Type B pancreatic cell (in vitro differentiated cells): ENCODE data around the gene ANKRD13B. TPM values are rescaled to one million over a fixed set of nuclear protein-coding genes. Genes with fewer than 3 reads are reported as not detected.

ENCODE experiments used
- DNase-seq: peaks from one replicate; pipeline ENCODE4 v3.0.0; 2021; ENCODE audit warnings: mixed read lengths; ENCODE audit not compliant: unreplicated experiment; ENCODE audit errors: extremely low spot score
- H3K27ac Mint-ChIP-seq: 2 replicates; pipeline ENCODE4 v1.8.0; 2021; ENCODE audit warnings: mild to moderate bottlenecking, mixed read lengths
- H3K27me3 Mint-ChIP-seq: 2 replicates; pipeline ENCODE4 v1.8.0; 2021; ENCODE audit warnings: mixed read lengths
- H3K36me3 Mint-ChIP-seq: 2 replicates; pipeline ENCODE4 v1.8.0; 2021; ENCODE audit warnings: mixed read lengths
- H3K4me1 Mint-ChIP-seq: one replicate; pipeline ENCODE4 v1.8.0; 2021; ENCODE audit warnings: mixed read lengths; ENCODE audit not compliant: unreplicated experiment
- H3K4me3 Mint-ChIP-seq: 2 replicates; pipeline ENCODE4 v1.8.0; 2021; ENCODE audit warnings: mild to moderate bottlenecking, mixed read lengths
- H3K9me3 Mint-ChIP-seq: 2 replicates; pipeline ENCODE4 v1.8.0; 2021; ENCODE audit warnings: mixed read lengths
- total RNA-seq: library from RNA; stranded (reverse); gene quantifications from 2 replicates; pipeline ENCODE4 v1.2.1, GENCODE V29; 2021; ENCODE audit warnings: low replicate concordance
- TF ChIP-seq, protein P1 (sequence below): fragments of 200-600 bp; sonication (generic); conservative IDR thresholded peaks from 2 replicates; pipeline ENCODE4 v1.5.0; 2021; ENCODE audit warnings: antibody characterized with exemption, mild to moderate bottlenecking

The ANKRD13B gene
- total RNA-seq, 1 donor from 2014 or later: 50.5 TPM

DNA sequence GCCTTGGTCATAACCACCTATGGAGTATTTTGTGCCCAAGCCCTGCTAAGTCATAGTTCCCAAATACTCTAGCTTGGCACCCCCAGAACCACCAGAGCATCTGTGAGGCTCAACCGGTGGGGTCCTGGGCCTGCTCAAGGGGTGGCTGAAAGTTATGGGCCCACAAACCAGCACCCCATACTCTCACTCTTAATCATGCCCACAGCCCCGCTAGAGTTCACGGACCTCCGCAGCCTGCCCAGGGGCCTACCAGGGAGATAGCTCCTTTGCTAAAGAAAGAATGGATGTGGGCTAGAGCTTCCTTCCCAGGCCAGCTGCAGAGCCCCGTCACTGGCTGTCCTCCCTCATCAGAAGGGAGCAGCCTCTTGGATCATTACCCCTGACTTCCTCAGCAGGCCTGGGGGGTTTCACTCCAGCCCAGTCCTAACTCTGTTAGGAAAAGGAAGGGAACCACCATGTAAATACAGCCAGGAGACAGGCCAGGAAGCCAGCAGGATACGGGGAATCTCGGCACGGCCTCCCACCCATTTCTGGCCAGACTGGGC is 4.8 kb upstream of the ANKRD13B start:
- H3K9me3 Mint-ChIP-seq: no peaks in the 10 kb centered on the region

DNA sequence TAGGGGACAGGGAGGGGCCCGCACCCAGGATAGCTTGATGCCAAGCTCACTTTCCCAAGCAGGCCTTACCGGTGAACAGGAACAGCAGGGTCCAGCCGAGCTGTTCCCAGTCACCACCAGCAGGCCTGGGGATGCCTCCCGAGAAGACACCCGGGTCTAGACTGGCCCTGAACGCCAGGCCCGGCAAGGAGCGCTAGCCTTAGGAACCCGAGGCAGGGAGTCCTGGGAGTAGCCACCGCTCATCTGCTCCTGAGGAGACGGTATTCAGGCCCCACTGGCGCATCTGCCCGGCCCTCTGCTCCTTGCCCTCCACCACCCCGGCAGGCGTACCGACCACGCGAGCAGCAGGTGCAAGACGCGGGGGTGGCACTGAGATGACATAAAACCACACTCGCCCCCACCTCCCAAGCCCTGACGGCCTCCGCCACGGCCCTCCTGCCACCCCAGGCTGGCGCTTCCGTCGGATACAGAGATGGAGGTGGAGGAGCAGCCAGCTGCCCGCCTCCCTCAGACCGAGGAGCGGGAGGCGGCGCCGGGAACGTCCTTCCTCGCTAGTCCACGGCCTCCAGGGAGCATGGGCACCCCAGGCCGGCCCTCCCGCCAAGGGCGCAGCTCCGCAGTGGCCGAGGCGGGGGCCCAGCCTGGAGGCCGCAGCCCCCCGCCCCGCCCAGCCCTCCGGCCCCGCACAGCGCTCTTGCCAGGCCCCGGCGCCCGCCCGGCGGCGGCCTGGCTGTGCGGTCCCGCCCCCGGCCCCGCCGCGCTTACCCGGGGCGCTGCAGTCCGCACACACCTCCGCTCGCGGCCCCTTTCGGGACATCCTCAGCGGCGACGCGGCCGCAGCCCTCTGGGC is 4.1 kb upstream of the ANKRD13B start:
- DNase-seq: no peak
- peak overlapping the region; percentile 78 for H3K27ac Mint-ChIP-seq
- peaks cover 31% of the 10 kb centered on the region for H3K4me1 Mint-ChIP-seq

More for the DNA sequence above, 4.8 kb upstream of the ANKRD13B start:
- Mint-ChIP-seq H3K27ac (peak overlapping the region; percentile 78), H3K36me3 (no peaks in the 10 kb centered on the region), H3K4me1 (peaks cover 31% of the 10 kb centered on the region), H3K4me3 (peak overlapping the region; percentile 92), H3K27me3 (no peaks in the 10 kb centered on the region)
- TF ChIP-seq, protein P1, sequence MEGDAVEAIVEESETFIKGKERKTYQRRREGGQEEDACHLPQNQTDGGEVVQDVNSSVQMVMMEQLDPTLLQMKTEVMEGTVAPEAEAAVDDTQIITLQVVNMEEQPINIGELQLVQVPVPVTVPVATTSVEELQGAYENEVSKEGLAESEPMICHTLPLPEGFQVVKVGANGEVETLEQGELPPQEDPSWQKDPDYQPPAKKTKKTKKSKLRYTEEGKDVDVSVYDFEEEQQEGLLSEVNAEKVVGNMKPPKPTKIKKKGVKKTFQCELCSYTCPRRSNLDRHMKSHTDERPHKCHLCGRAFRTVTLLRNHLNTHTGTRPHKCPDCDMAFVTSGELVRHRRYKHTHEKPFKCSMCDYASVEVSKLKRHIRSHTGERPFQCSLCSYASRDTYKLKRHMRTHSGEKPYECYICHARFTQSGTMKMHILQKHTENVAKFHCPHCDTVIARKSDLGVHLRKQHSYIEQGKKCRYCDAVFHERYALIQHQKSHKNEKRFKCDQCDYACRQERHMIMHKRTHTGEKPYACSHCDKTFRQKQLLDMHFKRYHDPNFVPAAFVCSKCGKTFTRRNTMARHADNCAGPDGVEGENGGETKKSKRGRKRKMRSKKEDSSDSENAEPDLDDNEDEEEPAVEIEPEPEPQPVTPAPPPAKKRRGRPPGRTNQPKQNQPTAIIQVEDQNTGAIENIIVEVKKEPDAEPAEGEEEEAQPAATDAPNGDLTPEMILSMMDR: no peak
- no peak for DNase-seq

GRCh38 chr17:29589524-29590410 is 3.2 kb upstream of the ANKRD13B start, which contains the start of gene GIT1:
GIT1 (minus strand) TSS chr17:29589648; CDS start chr17:29589378, 270 bp downstream.
- TF ChIP-seq, protein P1: no peak
- Mint-ChIP-seq H3K36me3 (no peaks in the 10 kb centered on the region), H3K4me3 (peak within 1 kb of the TSS; percentile 92), H3K4me1 (peaks cover 23% of the 10 kb centered on the region), H3K27ac (peak within 1 kb of the TSS; percentile 94), H3K27me3 (no peaks in the 10 kb centered on the region), H3K9me3 (no peaks in the 10 kb centered on the region)
- DNase-seq: peak; percentile 88

More for the DNA sequence above, 4.1 kb upstream of the ANKRD13B start:
- TF ChIP-seq, protein P1: peak; percentile 37
- H3K9me3 Mint-ChIP-seq: no peaks in the 10 kb centered on the region
- H3K36me3 Mint-ChIP-seq: no peaks in the 10 kb centered on the region
- H3K4me3 Mint-ChIP-seq: peak overlapping the region; percentile 92
- no peaks in the 10 kb centered on the region for H3K27me3 Mint-ChIP-seq

DNA sequence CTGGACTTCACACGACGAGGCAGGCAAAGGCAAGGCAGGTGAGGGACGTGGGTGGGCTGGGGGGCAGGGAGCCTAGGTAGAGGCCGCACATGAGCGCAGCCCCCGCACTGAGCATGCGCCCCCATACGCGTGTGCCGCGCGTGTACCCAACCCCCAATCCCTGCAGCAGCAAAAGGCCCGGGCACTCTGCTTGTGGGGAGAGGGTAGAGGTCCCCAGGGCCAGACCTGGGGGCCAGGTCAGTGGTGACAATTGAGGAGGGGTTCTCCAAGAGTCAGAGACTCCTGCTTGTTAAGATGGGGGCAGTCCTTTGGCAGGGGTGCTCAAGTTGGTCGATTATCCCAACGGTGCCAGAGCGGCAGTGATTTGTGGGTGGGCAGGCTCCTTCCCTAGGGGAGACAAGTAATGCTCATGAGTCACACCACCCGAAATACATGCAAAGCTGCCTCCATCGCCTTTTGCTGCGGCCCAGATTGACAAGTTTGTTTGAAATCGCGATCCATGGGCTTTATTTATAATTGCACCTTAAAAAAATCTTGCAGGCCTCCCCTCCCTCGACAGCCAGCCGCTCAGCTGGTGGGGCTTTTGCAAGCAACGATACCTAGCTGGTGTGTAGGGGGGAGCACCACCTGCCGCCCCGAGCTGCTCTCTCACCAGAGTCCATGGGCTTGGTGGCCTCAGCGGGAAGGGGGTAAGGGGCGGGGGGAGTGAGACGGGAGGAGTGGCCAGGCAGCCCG is 2.4 kb upstream of the ANKRD13B start:
- Mint-ChIP-seq H3K9me3 (no peaks in the 10 kb centered on the region), H3K27me3 (no peaks in the 10 kb centered on the region), H3K27ac (peak overlapping the region; percentile 94), H3K4me1 (peaks cover 27% of the 10 kb centered on the region), H3K36me3 (no peaks in the 10 kb centered on the region), H3K4me3 (peak overlapping the region; percentile 90)
- DNase-seq: no peak
- TF ChIP-seq, protein P1: no peak
